GM20000 (cell line): ENCODE data around the gene RTF1.

Experiments used
- DNase-seq: peaks from one replicate; pipeline ENCODE4 v3.0.0; 2012; ENCODE audit warnings: low spot score
- TF ChIP-seq, protein P1 (sequence below): IDR thresholded peaks from 2 replicates; pipeline ENCODE4 v1.5.1; 2012; ENCODE audit warnings: mild to moderate bottlenecking, control low read depth; ENCODE audit errors: extremely low read depth, missing control alignments

The RTF1 gene

DNA sequence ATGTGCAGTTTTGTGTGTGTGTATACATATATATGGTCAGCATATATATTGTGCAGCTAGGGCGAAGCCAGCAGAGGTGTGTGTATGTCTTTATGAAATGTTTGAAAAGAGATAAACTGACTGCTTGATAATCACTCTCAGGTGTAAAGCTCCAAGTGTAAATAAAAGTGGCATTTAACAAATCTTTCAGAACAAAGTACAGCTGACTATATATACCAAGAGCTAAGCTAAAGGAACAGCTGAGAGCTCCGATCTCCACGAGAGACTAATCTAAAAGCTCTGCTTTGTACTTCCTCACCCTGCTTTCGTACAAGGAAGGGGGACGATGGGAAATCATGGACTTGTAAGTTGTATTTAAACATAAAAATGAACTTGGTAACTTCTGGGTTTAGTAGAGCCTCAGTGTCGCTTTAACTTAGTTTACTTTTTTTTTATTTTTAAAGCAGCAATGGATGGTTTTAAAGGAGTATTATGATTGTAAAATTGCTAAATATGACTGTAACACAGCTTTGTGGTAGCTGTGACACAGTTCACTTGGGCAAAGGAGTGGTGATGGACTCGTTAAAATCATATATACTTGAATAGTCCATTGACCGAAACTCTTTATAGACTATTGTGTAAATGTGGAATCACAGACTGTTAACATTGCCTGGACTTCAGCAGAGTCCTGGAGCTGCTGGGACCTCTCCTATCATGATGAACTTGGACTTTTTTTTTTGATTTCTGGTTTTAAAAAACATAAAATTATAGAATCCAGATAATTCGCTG lies 65.4 kb downstream of the RTF1 start:
- no peak for DNase-seq
- TF ChIP-seq, protein P1, sequence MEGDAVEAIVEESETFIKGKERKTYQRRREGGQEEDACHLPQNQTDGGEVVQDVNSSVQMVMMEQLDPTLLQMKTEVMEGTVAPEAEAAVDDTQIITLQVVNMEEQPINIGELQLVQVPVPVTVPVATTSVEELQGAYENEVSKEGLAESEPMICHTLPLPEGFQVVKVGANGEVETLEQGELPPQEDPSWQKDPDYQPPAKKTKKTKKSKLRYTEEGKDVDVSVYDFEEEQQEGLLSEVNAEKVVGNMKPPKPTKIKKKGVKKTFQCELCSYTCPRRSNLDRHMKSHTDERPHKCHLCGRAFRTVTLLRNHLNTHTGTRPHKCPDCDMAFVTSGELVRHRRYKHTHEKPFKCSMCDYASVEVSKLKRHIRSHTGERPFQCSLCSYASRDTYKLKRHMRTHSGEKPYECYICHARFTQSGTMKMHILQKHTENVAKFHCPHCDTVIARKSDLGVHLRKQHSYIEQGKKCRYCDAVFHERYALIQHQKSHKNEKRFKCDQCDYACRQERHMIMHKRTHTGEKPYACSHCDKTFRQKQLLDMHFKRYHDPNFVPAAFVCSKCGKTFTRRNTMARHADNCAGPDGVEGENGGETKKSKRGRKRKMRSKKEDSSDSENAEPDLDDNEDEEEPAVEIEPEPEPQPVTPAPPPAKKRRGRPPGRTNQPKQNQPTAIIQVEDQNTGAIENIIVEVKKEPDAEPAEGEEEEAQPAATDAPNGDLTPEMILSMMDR = no peak

DNA sequence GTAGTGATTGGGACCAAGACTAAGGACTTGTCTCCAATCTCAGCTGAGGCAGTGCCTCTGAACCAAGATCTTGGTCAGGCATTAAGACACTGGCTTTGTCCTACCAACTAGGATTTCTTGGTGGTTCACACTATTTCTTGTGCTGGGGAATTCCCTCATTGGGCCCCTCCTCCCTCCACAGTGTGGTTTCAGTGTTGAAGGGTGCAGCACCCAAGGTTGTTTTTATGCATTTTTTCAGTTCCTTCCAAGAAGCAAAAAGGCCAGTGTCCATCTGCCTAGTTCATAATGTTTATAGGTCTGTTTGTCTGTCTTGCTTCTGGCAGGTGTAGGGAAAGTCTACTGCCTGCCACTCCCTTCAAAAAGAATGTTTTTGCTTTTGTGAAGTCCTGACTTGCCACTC lies 66.2 kb downstream of the RTF1 start:
- TF ChIP-seq, protein P1 = no peak
- DNase-seq = peak; percentile 90

DNA sequence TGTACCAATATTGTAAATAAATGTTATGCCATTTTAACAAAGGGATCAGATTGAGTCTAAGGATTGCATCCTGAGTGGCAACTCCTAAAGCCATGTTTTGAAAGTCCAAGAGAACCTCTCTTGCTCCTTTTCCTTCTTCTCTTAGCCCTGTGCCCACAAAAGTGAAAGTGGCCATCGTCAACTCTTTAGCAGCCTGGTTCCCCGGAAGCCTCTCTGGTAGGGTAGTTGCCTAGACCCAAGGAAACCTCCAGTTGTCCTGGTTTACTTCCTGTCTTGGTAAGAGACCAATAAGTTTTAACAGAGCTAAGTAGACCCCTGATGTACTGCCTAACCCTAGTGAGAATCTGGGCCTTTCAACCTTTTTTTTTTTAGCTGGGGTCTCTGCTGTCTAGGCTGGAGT lies 66.6 kb downstream of the RTF1 start:
- DNase-seq = peak; percentile 43
- TF ChIP-seq, protein P1 = no peak

DNA sequence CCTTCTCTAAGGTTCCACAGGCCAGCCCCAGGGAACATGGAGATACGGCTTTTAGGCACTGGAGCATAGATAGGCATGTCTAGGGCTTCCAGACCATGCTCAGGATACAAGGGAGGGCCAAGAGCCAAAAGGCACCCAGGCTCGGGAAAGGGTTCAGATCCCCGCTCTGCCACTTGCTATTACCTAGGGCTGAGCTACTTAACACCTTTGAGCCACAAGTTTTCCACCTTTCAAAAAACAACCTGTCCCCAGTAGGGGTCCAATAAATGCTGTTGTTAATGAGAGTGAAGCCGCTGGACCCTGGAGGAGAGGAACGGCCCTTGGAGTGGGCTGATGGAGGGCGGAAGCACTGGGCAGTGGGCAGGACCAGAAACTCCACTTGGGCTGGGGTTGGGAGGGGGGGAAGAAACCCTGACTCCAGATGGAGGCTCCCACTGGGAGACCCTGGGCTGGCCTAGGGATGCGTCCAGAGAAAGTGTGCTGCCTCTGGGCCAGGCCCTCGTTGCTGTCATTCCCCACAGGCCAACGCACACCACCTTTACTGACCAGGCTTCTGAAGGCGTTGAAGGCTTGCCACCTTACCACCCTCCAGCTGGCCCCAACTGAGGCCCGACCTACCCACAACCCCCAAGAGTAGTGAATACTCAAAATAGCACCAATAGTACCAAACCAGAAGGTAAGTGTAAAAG lies 68.2 kb downstream of the RTF1 start:
- DNase-seq = no peak
- TF ChIP-seq, protein P1 = no peak

DNA sequence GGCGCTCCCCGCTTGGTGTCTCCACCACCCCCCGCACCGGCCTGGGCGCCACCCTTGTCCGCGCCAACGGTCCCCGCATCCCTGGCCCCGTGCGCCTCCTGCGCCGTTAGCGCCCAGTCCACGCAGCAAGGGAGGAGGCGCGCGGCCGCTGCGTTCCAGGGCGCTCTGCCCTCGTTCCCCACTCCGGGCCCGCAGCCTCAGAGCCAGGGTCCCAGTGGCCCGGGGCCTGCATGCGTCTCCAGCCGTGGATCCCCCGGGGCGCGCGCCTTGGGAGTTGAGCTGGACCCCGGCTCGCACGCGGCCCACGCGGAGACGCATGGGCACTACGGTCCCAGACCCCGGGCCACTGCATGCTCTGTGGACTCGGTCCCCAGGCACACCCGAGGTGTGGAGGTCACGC lies 69.4 kb downstream of the RTF1 start:
- TF ChIP-seq, protein P1 = no peak
- DNase-seq = no peak

DNA sequence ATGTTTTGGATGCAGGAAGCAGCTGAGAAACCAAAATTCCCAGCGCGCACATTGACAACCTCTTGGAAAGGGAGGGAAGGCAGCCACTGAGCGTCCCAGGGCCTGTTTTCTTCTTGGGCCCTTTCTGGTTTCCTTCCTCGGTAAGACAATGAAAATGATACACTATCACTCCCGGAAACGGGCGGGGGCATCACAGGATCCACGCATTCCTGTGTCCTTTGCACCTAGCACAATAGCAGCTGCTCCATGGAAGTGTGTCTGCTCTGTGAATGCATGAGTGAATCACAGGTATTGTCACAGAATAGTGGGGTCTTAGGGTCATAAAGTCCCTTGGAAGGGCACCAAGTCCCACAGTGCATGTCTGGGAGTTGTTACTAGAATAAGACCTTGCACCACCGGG lies 70.5 kb downstream of the RTF1 start:
- peak; percentile 18 for DNase-seq
- TF ChIP-seq, protein P1 = no peak

DNA sequence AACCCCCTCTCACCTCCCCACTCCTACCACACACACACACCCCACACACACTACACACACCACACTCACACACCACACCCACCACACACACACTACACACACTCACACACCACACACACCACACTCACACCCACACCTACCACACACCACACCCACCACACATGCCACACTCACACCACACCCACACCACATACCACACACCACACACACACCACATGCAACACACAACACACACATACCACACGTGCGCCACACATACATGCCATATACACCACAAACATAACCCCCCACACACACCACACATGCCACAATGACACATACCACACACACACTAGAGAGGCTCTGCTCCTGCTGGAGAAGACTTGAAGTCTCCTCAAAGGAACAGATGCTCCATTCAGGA lies 70.9 kb downstream of the RTF1 start:
- TF ChIP-seq, protein P1 = no peak
- DNase-seq = no peak
